ENCODE data around the gene LHX4.

The LHX4 gene

GRCh38 chr1:180227861-180228647 is 2.0 kb upstream of the LHX4 start:
- DNase-seq (ENCODE audit: low read depth in 2 of 2) = no peak

DNA sequence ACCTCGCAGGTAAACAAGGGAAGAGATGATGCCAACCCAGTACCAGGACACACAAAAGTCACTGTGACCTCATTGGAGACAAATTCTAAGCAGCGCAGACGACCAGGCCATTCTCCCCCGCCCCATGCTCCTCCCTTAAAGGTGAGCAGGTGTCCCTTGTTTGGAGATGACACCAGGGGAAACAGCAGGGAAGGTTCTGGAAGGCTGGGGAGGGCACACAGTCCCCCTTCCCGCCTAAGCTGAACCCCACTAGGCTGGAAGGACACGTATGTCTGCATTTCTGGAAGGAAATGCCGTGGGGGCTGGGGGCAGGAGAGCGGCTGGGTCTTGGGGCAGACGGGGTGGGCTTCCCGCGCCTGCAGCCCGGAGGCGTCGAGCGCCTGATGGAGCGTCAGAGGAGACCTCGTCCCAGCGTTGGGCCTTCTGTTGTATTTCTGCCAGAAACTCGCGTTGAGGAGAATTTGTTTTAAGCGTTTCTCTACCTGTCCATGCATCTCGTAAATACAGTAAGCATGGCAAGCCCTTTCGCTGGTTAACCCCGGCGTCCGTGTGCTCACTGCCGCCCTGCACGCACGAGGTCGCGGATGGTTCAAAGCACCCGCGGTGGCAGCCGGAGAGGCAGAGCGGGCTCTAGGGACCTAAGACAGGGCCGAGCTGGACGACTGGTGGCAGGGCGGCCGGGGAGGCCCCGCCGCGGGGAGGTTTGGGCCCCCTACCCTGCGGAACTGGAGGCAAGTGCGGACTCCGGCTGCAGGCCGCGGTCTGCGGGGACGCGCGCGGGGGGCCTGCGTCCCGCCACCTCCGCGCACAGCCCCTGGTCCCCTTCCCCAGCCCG is 1.2 kb upstream of the LHX4 start:
- DNase-seq (ENCODE audit: low read depth in 2 of 2) = no peak

GRCh38 chr1:180230416-180230790 is 339 bp downstream of the LHX4 start:
- no peak for DNase-seq (ENCODE audit: low read depth in 2 of 2)

DNA sequence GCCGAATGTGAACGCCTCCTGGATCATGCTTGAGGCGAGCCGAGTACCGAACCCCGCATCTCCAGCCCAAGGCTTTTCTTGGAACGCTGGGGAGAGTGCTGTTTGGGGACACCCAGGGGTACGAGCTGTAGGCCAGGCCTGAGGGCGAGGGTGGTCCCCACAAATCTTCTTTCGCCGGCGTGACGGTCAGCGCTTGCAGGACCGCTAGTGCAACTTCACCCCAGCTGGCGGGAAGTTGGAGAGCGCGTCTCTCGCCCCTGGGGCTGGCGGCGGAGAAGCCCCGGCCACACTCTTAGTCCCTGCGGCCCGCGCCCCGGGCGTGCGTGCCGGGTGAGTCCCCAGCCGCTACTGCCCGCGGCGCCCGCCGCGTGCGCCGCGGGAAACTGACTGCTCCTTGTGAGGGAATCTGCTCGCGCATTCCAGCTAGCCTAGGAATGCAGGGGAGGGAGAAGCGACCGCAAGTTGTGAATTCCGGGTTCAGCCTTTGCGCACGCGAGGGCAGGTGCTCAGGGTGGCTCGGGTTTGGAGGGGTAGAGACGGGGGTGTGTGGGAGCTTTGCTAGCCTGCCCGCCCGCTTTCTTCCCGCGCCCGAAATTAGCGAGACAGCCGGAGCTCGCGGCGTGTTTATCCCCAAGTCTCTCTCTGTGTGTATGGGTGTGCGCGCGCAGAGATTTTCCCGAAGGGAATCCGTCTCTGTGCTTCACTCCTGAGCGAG is 884 bp downstream of the LHX4 start:
- no peak for DNase-seq (ENCODE audit: low read depth in 2 of 2)

GRCh38 chr1:180231506-180231921 is 1.4 kb downstream of the LHX4 start:
- no peak for DNase-seq (ENCODE audit: low read depth in 2 of 2)

GRCh38 chr1:180231936-180232335 is 1.9 kb downstream of the LHX4 start:
- DNase-seq (ENCODE audit: low read depth in 2 of 2) = no peak

GRCh38 chr1:180232521-180233043 is 2.5 kb downstream of the LHX4 start:
- no peak for DNase-seq (ENCODE audit: low read depth in 2 of 2)

DNA sequence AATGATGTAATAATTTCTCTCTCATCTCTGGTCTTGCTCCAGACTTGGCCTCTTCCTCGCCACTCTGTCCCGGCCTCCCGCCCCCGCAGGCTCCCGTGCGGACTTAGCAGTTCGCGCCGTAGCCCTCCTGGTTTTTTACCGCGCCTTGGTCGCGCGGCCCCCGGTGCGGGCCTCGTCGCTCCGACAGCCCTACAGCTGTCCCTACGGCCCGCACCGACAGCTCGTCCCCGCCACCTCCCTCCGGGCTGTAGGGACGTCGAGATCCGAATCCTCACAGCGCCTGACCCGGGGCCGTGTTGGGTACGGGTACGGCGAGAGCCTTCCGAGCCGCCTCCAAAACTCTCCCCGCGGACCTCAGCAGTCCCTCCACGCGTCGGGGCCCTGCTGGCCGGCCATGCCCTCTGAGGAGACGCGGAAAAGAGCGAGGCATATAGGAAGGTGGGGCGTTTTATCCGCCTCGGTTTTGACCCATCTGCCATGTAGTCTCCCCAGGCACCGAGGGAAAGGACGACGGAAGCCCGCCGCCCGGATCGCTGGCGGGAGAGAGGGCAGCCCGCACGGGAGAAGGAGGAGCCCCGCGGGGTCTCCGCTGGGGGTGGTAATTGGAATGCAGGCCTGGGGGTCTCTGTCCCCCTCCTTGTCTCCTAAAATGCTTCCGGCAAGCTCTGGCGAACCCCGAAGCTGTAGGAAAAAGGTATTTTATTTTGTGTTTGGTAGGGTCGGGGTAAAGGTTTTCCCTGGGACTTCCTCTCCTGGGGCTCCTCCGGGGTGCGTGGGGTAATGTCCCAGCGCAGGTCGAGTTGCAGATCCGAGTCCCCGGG is 3.3 kb downstream of the LHX4 start:
- no peak for DNase-seq (ENCODE audit: low read depth in 2 of 2)

GRCh38 chr1:180234369-180235076 is 4.5 kb downstream of the LHX4 start:
- DNase-seq (ENCODE audit: low read depth in 2 of 2) = no peak

GRCh38 chr1:180235077-180235501 is 5.0 kb downstream of the LHX4 start:
- DNase-seq (ENCODE audit: low read depth in 2 of 2) = no peak

DNA sequence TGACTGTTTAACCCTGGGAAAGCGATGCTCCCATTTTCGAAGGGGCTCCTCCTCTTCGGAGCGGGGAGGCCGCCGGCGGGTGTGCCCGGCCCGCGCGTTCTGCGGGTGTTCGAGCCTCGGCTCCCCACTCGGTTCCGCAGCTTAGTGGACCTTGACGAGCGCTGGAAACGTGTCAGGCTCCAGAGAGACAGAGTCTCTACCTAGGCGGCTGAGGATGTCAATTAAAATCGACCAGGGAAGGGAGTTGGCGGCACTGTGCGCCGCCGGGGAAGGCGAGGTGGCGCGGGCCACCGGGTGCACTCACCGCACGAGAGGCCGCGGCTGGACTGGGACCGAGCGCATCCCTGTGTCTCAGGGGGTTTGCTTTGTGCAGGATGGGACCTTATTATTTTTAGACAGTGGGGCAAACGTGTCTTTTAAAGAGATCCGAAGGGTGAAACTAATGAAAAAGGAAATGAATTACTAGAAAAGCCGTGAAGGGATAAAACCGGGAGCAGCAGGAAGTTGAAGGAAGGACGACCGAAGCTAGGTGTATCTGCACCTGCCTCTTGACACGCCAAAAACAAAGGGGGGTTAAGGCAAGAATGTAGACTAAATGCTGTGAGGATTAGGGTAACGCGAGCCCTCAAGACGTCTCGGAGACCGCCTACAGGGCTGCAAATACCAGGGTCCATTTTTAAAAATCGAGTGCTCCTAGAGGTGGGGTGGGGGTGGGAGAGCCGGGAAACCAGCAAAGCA is 5.6 kb downstream of the LHX4 start:
- no peak for DNase-seq (ENCODE audit: low read depth in 2 of 2)

GRCh38 chr1:180236698-180237509 is 6.8 kb downstream of the LHX4 start:
- no peak for DNase-seq (ENCODE audit: low read depth in 2 of 2)

DNA sequence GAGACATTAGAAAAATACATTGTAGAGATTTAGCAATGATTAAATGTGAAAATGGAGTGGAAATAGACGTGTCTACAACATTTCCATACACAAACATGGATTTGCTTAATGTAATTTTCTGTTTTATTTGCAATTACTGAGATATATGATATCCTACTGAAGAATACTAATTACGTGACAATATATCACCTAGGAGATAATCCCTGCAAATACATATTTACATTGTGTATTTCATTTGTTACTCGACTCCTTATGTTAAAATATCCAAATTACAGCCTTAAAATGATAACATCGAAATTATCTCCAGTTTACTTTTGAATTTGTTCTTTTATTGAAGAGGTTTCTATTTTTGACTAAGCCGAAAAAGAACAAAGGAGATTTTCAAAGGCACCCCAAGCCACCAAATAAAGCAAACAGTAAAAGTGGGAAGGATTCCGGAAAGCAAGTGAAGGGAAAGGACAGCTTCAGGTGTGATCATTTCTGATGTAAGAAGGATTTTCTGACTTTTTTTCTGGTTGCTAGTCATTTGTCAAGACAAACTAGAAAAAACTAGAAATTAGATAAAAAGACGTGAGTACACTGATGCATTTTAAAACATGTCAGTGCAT is 7.9 kb downstream of the LHX4 start:
- DNase-seq (ENCODE audit: low read depth in 2 of 2) = no peak

GRCh38 chr1:180238675-180239074 is 8.6 kb downstream of the LHX4 start:
- no peak for DNase-seq (ENCODE audit: low read depth in 2 of 2)

DNA sequence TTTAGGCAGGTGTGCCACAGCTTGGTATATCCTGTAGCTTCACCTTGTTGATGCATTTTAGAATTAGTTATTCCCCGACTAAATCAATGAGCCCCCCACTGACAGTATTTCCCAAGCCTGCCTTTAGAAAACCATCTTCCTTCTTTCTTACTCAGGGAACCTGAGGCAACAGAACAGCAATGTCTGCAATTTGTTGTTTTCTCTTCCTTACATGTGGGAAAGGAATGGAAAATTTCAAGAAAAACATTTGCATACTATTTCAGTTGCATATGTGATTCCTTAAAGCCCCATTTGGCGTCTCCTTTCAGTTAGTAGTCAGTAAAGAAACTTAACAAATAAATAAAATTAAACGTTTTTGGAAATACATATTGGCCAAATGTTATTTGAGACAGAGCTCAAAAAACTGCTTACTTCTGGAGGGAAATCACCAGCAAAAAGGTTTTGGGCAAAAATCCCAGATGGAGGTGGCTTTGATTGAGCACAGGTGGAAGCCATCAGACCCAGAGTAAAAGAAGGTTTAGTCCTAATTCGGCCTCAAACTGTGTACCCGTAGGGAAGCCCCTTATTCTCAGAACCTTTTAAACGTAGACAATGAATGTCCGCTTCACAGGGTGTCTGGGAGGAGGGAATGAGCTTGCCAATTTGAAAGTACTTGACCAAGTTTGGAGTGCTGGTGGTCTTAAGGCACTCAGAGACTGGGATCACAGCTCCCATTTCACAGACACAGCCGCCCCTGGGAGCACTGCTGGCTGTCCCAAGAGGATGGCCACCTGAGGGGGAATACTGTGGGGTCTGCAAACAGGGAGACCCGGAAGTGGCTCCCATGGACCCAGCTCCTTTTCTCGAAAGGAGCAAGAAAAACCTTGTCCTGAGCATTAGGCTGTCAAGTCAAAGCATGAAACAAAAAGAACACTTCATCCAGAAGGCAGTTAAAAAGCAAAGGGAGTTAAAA is 9.4 kb downstream of the LHX4 start:
- no peak for DNase-seq (ENCODE audit: low read depth in 2 of 2)

GRCh38 chr1:180241716-180242544 is 11.9 kb downstream of the LHX4 start:
- no peak for DNase-seq (ENCODE audit: low read depth in 2 of 2)
